GM08714 (cell line): ENCODE results near the gene SETD6.

Experiments
- H3K4me3 ChIP-seq: fragments of 200-500 bp; sonication (Bioruptor generic); 2 replicates; pipeline ENCODE4 v1.5.1; 2014; ENCODE audit warnings: mild to moderate bottlenecking, low read length, inconsistent platforms
- ZNF274 ChIP-seq: IDR thresholded peaks from 2 replicates; pipeline ENCODE4 v1.6.1; 2012; ENCODE audit warnings: mild to moderate bottlenecking, low read depth, low read length

The SETD6 gene

GRCh38 chr16:58515125-58515870 is at the start of gene SETD6:
SETD6 (plus strand) TSS chr16:58515517; CDS start chr16:58515538, 21 bp downstream.
- TF ChIP-seq ZNF274, result no peak
- peak within 1 kb of the TSS; percentile 62 for H3K4me3 ChIP-seq

- TF ChIP-seq ZNF274, result no peak
- H3K4me3 ChIP-seq, result no peak overlapping the region
Observed at GRCh38 chr16:58465817-58466216, 49.5 kb upstream of the SETD6 start.

- no peak overlapping the region for H3K4me3 ChIP-seq
- no peak for TF ChIP-seq ZNF274
Observed at GRCh38 chr16:58466396-58466795, 48.9 kb upstream of the SETD6 start.

- TF ChIP-seq ZNF274, result no peak
Observed at GRCh38 chr16:58467905-58468304, 47.4 kb upstream of the SETD6 start.

GRCh38 chr16:58471209-58471975 is 43.9 kb upstream of the SETD6 start:
- TF ChIP-seq ZNF274, result no peak
- H3K4me3 ChIP-seq, result no peak overlapping the region

More at GRCh38 chr16:58467905-58468304, 47.4 kb upstream of the SETD6 start:
- no peak overlapping the region for H3K4me3 ChIP-seq

- no peak overlapping the region for H3K4me3 ChIP-seq
- no peak for TF ChIP-seq ZNF274
Observed at GRCh38 chr16:58472266-58472665, 43.1 kb upstream of the SETD6 start.

- no peak overlapping the region for H3K4me3 ChIP-seq
Observed at GRCh38 chr16:58472827-58473226, 42.5 kb upstream of the SETD6 start.

GRCh38 chr16:58474296-58474695 is 41.0 kb upstream of the SETD6 start:
- no peak overlapping the region for H3K4me3 ChIP-seq
- no peak for TF ChIP-seq ZNF274

More at GRCh38 chr16:58472827-58473226, 42.5 kb upstream of the SETD6 start:
- TF ChIP-seq ZNF274, result no peak

- H3K4me3 ChIP-seq, result no peak overlapping the region
- TF ChIP-seq ZNF274, result no peak
Observed at GRCh38 chr16:58475091-58475619, 40.2 kb upstream of the SETD6 start.

- TF ChIP-seq ZNF274, result no peak
- H3K4me3 ChIP-seq, result no peak overlapping the region
Observed at GRCh38 chr16:58476791-58477190, 38.5 kb upstream of the SETD6 start.

- TF ChIP-seq ZNF274, result no peak
- H3K4me3 ChIP-seq, result no peak overlapping the region
Observed at GRCh38 chr16:58478427-58478826, 36.9 kb upstream of the SETD6 start.

GRCh38 chr16:58481226-58481869 is 34.0 kb upstream of the SETD6 start:
- no peak for TF ChIP-seq ZNF274
- H3K4me3 ChIP-seq, result no peak overlapping the region

- H3K4me3 ChIP-seq, result no peak overlapping the region
- TF ChIP-seq ZNF274, result no peak
Observed at GRCh38 chr16:58481931-58482330, 33.4 kb upstream of the SETD6 start.

GRCh38 chr16:58485184-58485887 is 30.0 kb upstream of the SETD6 start:
- H3K4me3 ChIP-seq, result no peak overlapping the region
- TF ChIP-seq ZNF274, result no peak
